ENCODE results near the gene EXOSC2. TPM values are rescaled to one million over a fixed set of nuclear protein-coding genes. Genes with fewer than 3 reads are reported as not detected.

The EXOSC2 gene
- total RNA-seq, 1 experiment from 2014 or later, result 71.5 TPM

GRCh38 chr9:130663977-130664250 is 29.7 kb upstream of the EXOSC2 start:
- BruUV-seq (replicated peaks), result no TSS peak
- no peaks in the 10 kb centered on the region for H3K36me3 ChIP-seq (ENCODE audit: control insufficient read depth in 1 of 2, insufficient read depth in 2 of 2, low read length in 2 of 2)
- no peak overlapping the region for H3K9ac ChIP-seq (ENCODE audit: low read length)
- ATAC-seq (no peak), DNase-seq (ENCODE audit: low read depth, low spot score) (no peak)
- intact Hi-C loops (cut with micrococcal nuclease), result no loop called here
- H3K79me2 ChIP-seq (ENCODE audit: insufficient read depth, low read length), result no peaks in the 10 kb centered on the region
- no peaks in the 10 kb centered on the region for H4K20me1 ChIP-seq (ENCODE audit: insufficient read depth)
- no peak overlapping the region for H3K4me2 ChIP-seq (ENCODE audit: low read length)
- H3K4me1 ChIP-seq (ENCODE audit: control insufficient read depth in 1 of 2, insufficient read depth in 2 of 2, low read length in 2 of 2), result no peaks in the 10 kb centered on the region; a peak in 1 of 4 replicates
- no peak overlapping the region for H3K4me3 ChIP-seq (replicated peaks in 1 of 2; ENCODE audit: low read depth in 1 of 2, low read length in 2 of 2)
- H3K9me2 ChIP-seq (ENCODE audit: insufficient read depth), result no peaks in the 10 kb centered on the region
- H3K27ac ChIP-seq (ENCODE audit: low read depth, low read length), result no peak overlapping the region
- no peak overlapping the region for H2AFZ ChIP-seq (ENCODE audit: low read depth, low read length, poor library complexity, severe bottlenecking)
- ChIA-PET POLR2A (no interaction called here), RAD21 (ENCODE audit: low non-redundant PET in 1 of 2, low total read pairs in 2 of 2, uncharacterized antibody in 2 of 2, unreplicated experiment in 2 of 2) (no interaction called here), CTCF (no interaction called here)
- H3K27me3 ChIP-seq (ENCODE audit: insufficient read depth, low read length), result no peaks in the 10 kb centered on the region
- no peaks in the 10 kb centered on the region for H3K9me3 ChIP-seq (ENCODE audit: control insufficient read depth in 1 of 2, insufficient read depth in 1 of 2, low read depth in 1 of 2, low read length in 2 of 2)
- no peak for TF ChIP-seq ZNF274 (IDR thresholded peaks at IDR 0.05; ENCODE audit: low read depth, low read length)
- no peak for TF ChIP-seq SP1 (IDR thresholded peaks at IDR 0.05; ENCODE audit: low read depth)
- no peak for TF ChIP-seq CBX3 (IDR thresholded peaks at IDR 0.05; ENCODE audit: low read depth)
- TF ChIP-seq ZBTB33 (IDR thresholded peaks at IDR 0.05; ENCODE audit: extremely low read depth, insufficient replicate concordance, low read length), result no peak
- no peak for TF ChIP-seq RAD21 (IDR thresholded peaks at IDR 0.05; ENCODE audit: low read depth)
- TF ChIP-seq ELF1 (IDR thresholded peaks at IDR 0.05; ENCODE audit: borderline replicate concordance, low read depth), result no peak
- TF ChIP-seq EZH2 (IDR thresholded peaks at IDR 0.05), result no peak
- TF ChIP-seq MAX (IDR thresholded peaks at IDR 0.05), result no peak
- no peak for TF ChIP-seq SIN3A (IDR thresholded peaks at IDR 0.05; ENCODE audit: low read depth)
- TF ChIP-seq EZH2phosphoT487 (IDR thresholded peaks at IDR 0.05; ENCODE audit: borderline replicate concordance), result no peak
- no peak for TF ChIP-seq CTCF (IDR thresholded peaks at IDR 0.05 in 2 of 3, conservative IDR thresholded peaks at IDR 0.05 in 1 of 3; ENCODE audit: borderline replicate concordance in 1 of 3, insufficient read depth in 1 of 3, low read depth in 2 of 3, low read length in 2 of 3)
- no peak for TF ChIP-seq JUND (IDR thresholded peaks at IDR 0.05)
- TF ChIP-seq TCF7L2 (IDR thresholded peaks at IDR 0.05; ENCODE audit: borderline replicate concordance, extremely low read depth, insufficient read depth, insufficient read length), result no peak
- TF ChIP-seq ZFX (IDR thresholded peaks at IDR 0.05), result no peak
- no peak for TF ChIP-seq YY1 (IDR thresholded peaks at IDR 0.05; ENCODE audit: extremely low read depth, insufficient replicate concordance, low read depth, low read length)
- TF ChIP-seq POLR2AphosphoS5 (IDR thresholded peaks at IDR 0.05; ENCODE audit: low read depth, low read length), result no peak
